Inferior parietal cortex (tissue), 1 donor: Measurements from ENCODE around the gene RBBP5.

Source experiments
- DNase-seq: peaks from one replicate; pipeline ENCODE4 v3.0.0-alpha.2; 2016; ENCODE audit errors: extremely low spot score

RBBP5 gene

DNA sequence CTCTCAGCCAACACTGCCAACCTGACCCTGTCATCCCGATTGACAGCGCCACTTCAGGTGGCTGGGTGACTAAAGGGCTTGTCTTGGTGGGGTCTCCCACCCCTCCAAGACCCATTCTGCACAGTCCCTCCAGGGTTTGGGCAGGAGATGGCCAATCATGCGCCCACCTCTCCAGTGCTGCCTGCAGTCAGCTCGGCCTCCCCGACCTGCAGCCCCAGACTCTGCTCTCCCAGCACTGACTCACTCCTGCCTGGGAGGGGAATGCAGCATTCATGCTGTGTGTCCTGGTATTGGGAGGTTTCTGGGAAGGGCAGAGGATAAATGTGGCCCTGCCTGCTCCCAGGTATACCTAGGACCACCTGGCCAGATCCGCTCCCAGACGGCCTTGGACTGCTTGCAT, 47.3 kb downstream of the RBBP5 start:
- no peak for DNase-seq

DNA sequence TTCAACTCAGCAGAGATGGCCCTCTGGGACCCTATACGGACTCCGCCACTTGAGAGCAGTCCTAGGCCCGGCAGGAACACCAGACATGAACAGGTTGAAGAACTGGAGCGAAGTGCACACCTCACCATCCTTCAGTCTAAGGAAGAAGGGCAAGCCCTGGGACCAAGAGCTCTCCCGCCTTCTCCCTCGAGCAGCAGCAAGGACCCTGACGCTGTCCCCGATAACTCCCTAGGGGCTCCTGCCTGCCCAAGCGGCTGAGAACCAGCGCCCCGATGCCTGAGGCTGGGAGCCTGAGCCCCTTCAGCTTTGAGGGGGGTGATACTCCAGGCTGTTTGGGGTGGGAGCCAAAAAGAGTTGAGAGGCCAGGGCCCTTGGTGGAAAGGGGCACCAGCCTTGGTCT, 47.7 kb downstream of the RBBP5 start:
- DNase-seq = no peak

DNA sequence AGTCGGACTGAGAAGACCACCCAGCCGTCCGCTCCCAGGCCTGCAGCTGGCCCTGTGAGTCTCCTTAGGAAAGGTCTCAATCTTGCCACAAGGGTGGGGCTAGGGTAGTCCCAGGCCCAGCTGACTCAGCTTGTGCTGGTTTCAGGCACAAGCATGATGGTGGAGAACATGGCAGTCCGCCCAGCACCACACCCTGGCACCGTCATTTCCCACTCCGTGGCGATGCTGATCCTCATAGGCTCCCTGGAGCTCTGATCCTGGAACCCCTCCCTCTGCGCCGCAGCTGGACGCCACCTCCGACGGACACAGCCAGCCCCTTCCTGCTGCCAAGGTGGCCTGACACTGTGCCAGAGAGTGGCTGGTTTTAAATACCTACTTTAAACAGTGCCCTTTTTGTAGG, 48.3 kb downstream of the RBBP5 start:
- DNase-seq = no peak

- no peak for DNase-seq
Measured at GRCh38 chr1:205072881-205073280, 48.9 kb downstream of the RBBP5 start.

- DNase-seq = no peak
Measured at GRCh38 chr1:205072286-205072685, 49.5 kb downstream of the RBBP5 start.

GRCh38 chr1:205071801-205072200, 50.0 kb downstream of the RBBP5 start:
- DNase-seq = no peak

DNA sequence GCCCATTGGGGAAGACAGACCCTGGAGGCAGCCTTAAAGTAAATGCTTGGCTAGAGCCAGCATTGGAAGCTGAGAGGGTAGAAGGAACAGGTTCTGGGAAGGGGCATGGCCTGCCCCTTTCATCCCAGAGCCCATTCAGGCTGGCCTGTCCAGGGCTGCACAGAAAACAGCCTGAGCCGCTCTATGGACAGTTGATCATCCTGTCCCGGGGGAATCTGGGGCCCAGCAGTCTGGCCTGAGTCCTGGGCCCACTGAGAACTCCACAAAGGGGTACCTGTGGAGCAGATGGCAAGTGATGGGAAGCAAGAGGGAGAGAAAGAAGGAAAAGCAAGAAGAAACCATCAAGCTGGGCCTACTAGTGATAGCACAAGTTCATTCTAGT, 50.8 kb downstream of the RBBP5 start:
- DNase-seq = no peak

- no peak for DNase-seq
Measured at GRCh38 chr1:205069371-205070125, 52.2 kb downstream of the RBBP5 start.

GRCh38 chr1:205068457-205069040, 53.2 kb downstream of the RBBP5 start:
- DNase-seq = no peak

GRCh38 chr1:205068001-205068400, 53.8 kb downstream of the RBBP5 start:
- DNase-seq = no peak

DNA sequence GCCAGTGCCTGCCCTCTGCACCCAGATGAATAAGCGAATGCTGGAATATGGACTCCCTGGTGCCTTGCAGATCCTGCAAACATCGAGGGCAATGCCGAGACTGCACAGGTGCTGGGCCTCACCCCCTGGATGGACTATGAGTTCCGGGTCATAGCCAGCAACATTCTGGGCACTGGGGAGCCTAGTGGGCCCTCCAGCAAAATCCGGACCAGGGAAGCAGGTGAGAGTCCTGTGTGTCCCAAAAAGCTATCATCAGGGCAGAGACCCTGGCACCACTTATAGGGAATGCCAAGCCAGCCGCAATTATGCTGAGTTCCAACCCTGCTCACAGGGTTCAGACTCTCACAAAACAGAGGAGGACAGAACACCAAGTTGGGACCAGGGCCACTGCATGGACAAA, 54.7 kb downstream of the RBBP5 start:
- DNase-seq = no peak

DNA sequence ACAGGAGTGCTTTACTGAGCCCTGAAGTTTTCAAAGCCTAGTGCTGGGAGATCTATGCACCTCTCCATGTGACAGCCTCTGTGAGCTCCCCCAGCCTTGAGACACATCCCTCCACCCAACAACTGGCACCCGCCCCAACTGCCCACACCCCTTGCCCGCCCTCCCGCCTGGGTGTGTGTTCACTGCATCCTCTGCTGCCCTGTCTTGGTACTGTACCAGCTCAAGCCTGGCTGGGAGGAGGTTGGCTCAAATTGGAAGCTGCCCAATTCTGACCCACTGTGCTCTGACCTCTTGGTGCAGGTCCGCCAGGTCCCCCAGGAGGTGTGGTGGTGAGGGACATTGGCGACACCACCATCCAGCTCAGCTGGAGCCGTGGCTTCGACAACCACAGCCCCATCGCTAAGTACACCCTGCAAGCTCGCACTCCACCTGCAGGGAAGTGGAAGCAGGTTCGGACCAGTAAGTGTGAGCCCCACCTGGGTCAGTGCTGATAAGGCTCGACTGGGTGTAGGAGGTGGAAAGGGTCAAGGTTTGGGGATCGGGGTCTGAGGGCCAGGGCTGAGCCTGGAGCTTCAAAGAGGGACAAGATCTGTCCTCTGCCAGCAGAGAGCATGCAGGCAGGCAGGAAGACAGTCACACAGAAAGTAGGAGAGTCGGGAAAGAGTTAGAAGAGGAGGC, 55.5 kb downstream of the RBBP5 start:
- DNase-seq = no peak

- no peak for DNase-seq
Measured at GRCh38 chr1:205065666-205066065, 56.1 kb downstream of the RBBP5 start.

GRCh38 chr1:205064741-205065316, 56.9 kb downstream of the RBBP5 start:
- DNase-seq = no peak

DNA sequence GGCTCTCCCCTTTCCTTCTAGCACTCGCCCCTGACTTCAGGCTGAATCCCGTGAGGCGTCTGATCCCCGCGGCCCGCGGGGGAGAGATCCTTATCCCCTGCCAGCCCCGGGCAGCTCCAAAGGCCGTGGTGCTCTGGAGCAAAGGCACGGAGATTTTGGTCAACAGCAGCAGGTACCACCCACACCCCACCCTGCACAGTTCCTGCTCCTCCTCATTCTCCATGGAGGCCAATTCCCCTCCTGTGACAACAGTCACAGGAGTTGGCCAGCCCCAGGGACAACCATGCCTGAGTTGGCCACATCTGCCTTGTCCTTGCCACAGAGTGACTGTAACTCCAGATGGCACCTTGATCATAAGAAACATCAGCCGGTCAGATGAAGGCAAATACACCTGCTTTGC, 57.5 kb downstream of the RBBP5 start:
- DNase-seq = no peak

DNA sequence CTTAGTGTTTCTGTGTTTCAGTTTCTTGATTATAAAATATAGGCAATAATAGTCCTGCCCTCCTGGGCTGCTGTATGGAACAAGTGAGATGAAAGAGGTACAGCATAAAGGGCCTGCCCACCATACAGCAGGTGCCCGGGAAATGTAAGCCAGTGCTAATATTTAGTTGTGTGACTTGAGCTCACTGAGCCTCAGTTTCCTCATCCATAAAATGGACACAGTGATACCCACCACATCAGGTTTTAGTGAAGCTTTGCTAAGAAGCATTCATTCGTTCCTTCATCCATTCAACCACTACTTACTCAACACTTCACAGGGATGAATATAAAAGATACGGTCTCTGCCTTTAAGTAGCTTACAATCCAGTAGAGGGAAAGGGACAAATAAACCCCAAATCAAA, 58.9 kb downstream of the RBBP5 start:
- DNase-seq = no peak

DNA sequence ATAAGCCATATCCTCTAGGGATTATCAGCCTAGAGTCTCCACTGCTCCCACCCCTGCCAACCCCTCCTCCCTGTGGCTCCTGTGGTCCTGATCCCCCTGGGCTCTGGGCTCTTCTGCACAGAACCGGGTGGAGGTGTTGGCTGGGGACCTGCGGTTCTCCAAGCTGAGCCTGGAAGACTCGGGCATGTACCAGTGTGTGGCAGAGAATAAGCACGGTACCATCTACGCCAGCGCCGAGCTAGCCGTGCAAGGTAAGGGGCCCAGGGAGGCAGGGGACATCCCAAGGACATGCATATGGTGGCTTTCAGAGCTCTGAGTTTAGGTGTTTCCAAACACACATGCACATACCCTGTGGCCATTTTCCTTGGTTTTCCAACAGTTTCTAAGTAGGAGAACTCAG, 59.5 kb downstream of the RBBP5 start:
- DNase-seq = no peak

DNA sequence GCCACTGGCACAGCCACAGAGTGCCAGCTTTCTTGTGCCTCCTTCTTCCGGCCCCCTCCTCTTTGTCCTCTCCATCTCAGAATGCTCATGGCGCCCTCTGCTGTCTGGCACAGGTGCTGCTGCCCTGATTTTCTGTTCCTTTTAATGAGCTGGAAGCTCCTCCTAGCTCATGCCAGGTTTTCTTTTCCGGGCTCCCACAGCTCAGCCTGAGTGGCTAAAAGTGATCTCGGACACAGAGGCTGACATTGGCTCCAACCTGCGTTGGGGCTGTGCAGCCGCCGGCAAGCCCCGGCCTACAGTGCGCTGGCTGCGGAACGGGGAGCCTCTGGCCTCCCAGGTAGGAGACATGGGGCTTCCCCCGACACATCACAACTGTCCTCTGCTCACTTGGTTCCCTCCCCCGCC, 60.1 kb downstream of the RBBP5 start:
- peak; percentile 92 for DNase-seq

DNA sequence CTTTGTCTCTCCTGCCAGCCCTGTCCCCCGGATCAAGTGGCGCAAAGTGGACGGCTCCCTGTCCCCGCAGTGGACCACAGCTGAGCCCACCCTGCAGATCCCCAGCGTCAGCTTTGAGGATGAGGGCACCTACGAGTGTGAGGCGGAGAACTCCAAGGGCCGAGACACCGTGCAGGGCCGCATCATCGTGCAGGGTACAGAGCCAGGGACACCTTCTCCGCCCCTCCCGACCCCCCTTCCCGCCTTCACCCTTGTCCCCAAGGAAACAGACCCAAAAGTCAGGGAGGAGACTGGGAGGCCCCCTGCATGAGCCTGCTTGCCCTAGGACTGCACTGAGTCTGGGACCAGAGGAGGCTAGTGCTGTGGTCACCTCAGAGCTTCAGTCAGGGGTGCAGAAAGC, 60.6 kb downstream of the RBBP5 start:
- DNase-seq = no peak

DNA sequence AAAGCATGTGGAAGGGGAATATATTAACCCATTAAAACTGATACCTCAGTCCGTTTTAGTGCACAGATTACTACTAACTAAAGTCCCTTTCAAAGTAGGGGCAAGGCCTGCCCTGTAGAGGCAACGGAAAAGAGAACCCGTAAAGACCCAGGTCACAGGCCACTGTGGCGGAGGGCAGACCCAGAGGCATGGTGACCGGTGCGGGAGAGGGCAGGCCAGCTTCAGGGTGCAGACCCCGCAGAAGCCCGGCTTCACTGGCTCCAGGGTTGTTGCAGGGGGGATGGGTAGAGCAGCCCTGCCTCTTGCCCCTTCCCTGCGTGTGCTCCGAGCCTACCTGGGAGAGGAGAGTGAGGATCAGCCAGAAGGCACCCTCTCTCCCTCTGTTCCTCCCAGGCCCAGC, 61.0 kb downstream of the RBBP5 start:
- DNase-seq = no peak

DNA sequence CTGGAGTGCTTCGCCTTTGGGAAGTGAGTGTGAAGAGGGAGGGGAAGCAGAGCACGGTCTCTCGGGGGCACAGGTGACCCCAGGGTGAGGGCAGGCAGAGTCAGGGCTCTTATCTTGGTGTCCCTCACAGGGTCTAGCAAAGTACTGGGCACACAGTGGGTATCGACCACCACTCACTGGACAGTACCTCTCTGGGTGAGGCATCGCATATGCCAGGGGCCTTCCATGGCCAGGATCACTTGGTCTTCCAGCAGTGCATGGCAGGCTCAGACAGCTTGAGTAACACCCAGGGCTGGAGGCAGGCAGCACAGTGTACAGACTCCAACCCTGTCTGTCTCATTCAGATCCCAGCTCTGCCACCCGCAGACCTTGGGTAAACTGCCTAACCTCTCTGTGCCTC, 62.1 kb downstream of the RBBP5 start:
- no peak for DNase-seq

- DNase-seq = no peak
Measured at GRCh38 chr1:205058853-205059252, 62.9 kb downstream of the RBBP5 start.
